Thymus (tissue), 11 donors: ENCODE results near the gene PPP4R3B. TPM values are rescaled to one million over a fixed set of nuclear protein-coding genes. Genes with fewer than 3 reads are reported as not detected.

Experiments used
- DNase-seq, 9 donors: peaks; one replicate each; pipeline ENCODE4 v3.0.0-alpha.2; 2013; ENCODE audit warnings: low spot score in 9 of 9, low read depth in 6 of 9, missing footprints in 1 of 9
- H3K27ac ChIP-seq, 2 donors: one replicate each; pipeline ENCODE4 v1.5.1; 2013; ENCODE audit warnings: control low read depth in 1 of 2, low read depth in 1 of 2, low read length in 1 of 2, mild to moderate bottlenecking in 1 of 2, moderate library complexity in 1 of 2
- H3K27me3 ChIP-seq, 2 donors: one replicate each; pipeline ENCODE4 v1.5.1; 2013; ENCODE audit warnings: low read length in 1 of 2; ENCODE audit not compliant: control insufficient read depth in 2 of 2, insufficient read depth in 1 of 2
- H3K36me3 ChIP-seq, 2 donors: one replicate each; pipeline ENCODE4 v1.5.1; 2013; ENCODE audit warnings: low read length in 1 of 2, mild to moderate bottlenecking in 1 of 2, moderate library complexity in 1 of 2; ENCODE audit not compliant: control insufficient read depth in 2 of 2, insufficient read depth in 2 of 2
- H3K4me1 ChIP-seq, 2 donors: one replicate each; pipeline ENCODE4 v1.5.1; 2013; ENCODE audit warnings: low read length in 2 of 2; ENCODE audit not compliant: control insufficient read depth in 2 of 2, insufficient read depth in 2 of 2
- H3K4me3 ChIP-seq, 2 donors: one replicate each; pipeline ENCODE4 v1.5.1; 2013; ENCODE audit warnings: low read length in 2 of 2, control low read depth in 1 of 2, mild to moderate bottlenecking in 1 of 2
- H3K9me3 ChIP-seq, 2 donors: one replicate each; pipeline ENCODE4 v1.5.1; 2013; ENCODE audit warnings: low read length in 1 of 2, mild to moderate bottlenecking in 1 of 2; ENCODE audit not compliant: control insufficient read depth in 2 of 2, insufficient read depth in 1 of 2
- WGBS: extraction: QIAGEN DNeasy Blood & Tissue Kit; methylation state at CpG from one replicate; pipeline ENCODE4 v1.1.7; 2013; 5-methylcytosine and 5-hydroxymethylcytosine counted together
- polyA plus RNA-seq: library from polyadenylated mRNA; stranded (reverse); fragments of 200-250 nt; gene quantifications from one replicate; pipeline ENCODE4 v1.2.3, GENCODE V29; 2013
- total RNA-seq: library from RNA; stranded (reverse); fragments of 120-200 nt; gene quantifications from one replicate; pipeline ENCODE4 v1.2.4, GENCODE V29; 2013
- donor health status: healthy.

Gene PPP4R3B
- total and polyA plus RNA-seq, 2 donors: 45.9 to 56.0 TPM

- Histone ChIP-seq H3K27me3 (no peaks in the 10 kb centered on the region), H3K27ac (no peak overlapping the region), H3K4me1 (no peaks in the 10 kb centered on the region), H3K36me3 (no peaks in the 10 kb centered on the region), H3K9me3 (no peaks in the 10 kb centered on the region), H3K4me3 (no peak overlapping the region)
- DNase-seq: no peak
- WGBS: 97% methylated on average over 9 of the region's 9 CpGs
These were observed 114.8 kb downstream of the PPP4R3B start for GRCh38 chr2:55502590-55503141.

GRCh38 chr2:55500025-55500424 lies 117.4 kb downstream of the PPP4R3B start:
- H3K27ac ChIP-seq: no peak overlapping the region
- WGBS: 94% methylated on average over 2 of the region's 2 CpGs
- DNase-seq: no peak
- H3K9me3 ChIP-seq: no peaks in the 10 kb centered on the region
- no peaks in the 10 kb centered on the region for H3K27me3 ChIP-seq
- no peaks in the 10 kb centered on the region for H3K36me3 ChIP-seq
- H3K4me3 ChIP-seq: no peak overlapping the region
- H3K4me1 ChIP-seq: no peaks in the 10 kb centered on the region

GRCh38 chr2:55498582-55498981 lies 118.8 kb downstream of the PPP4R3B start:
- DNase-seq: no peak

More at GRCh38 chr2:55498582-55498981, 118.8 kb downstream of the PPP4R3B start:
- no peak overlapping the region for H3K4me3 ChIP-seq
- H3K27me3 ChIP-seq: no peaks in the 10 kb centered on the region
- no peaks in the 10 kb centered on the region for H3K9me3 ChIP-seq
- no peak overlapping the region for H3K27ac ChIP-seq
- 87% methylated on average over 6 of the region's 6 CpGs for WGBS
- H3K36me3 ChIP-seq: no peaks in the 10 kb centered on the region
- H3K4me1 ChIP-seq: no peaks in the 10 kb centered on the region

Other genes with a start within 250 kb of the PPP4R3B start
- gene CCDC88A, start 197.8 kb downstream of the PPP4R3B start, total RNA-seq: 40.8 TPM
- 39.6 TPM for gene CCDC88A, start 197.8 kb downstream of the PPP4R3B start, polyA plus RNA-seq
- gene CFAP36, start 97.9 kb downstream of the PPP4R3B start, total RNA-seq: 20.5 TPM
- gene CFAP36, start 97.9 kb downstream of the PPP4R3B start, polyA plus RNA-seq: 62.2 TPM
- gene PNPT1, start 76.2 kb upstream of the PPP4R3B start, total RNA-seq: 20.6 TPM
- gene PNPT1, start 76.2 kb upstream of the PPP4R3B start, polyA plus RNA-seq: 17.5 TPM